ENCODE measurements around the gene CHIC2. TPM values are rescaled to one million over a fixed set of nuclear protein-coding genes. Genes with fewer than 3 reads are reported as not detected.
A peak's percentile ranks its signal among the peaks of the same experiment; 100 is the strongest.
"Not testable (repeated sequence)": the region's sequence is repeated elsewhere in the genome, so short reads cannot be mapped to it uniquely, and the experiment has no call there.

CHIC2 gene
- 12.8 and 16.9 TPM in 2 replicates for total RNA-seq (ENCODE audit: low replicate concordance)

DNA sequence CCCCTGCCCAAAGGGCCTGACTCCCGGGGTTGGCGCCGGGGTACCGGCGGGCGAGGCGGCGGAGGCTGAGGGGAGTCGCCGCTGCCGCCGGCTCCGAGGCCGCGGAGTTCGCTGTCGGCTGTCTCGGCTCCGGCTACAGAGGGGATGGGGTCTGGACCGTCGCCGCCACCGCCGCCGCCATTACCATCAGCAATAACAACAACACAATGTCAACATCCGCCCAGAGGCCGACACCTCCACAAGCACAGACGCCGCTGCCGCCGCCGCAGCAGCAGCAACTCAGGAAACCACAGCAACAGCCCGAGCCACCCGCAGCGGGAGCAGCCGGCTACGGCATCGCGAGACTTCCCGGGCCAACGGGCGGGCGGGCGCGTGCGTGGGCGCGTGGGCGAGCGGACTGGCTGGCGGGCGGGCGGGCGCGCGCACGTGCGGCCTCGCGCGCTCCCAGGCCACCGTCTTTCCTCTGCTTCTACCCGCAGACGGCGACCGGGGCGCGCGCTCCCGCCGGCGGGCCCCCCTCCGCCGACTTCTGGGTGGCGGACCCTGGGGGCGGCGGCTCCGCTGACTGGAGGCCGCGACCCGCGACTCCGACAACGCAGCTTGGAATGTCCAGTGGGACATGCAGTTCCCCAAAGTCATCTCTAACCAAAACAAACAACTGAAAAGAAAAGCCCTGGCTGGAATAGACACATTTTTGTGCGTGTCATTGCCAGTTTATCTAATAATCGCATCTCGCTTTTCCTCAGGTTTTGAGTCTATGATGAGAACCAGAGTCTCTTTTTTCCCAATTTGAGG, at the start of gene CHIC2:
CHIC2 (minus strand) TSS at position 289 of the 795 bp plus-strand sequence. CDS start 305 bp downstream, outside the sequence.
- no peak within 1 kb of the TSS for H3K27ac ChIP-seq
- no peak for TF ChIP-seq EZH2phosphoT487 (IDR thresholded peaks at IDR 0.05)
- no peak for TF ChIP-seq CTCF (IDR thresholded peaks at IDR 0.05)
- peak; percentile 4 for TF ChIP-seq EZH2 (IDR thresholded peaks at IDR 0.05)
- peak within 1 kb of the TSS; percentile 94 for H3K27ac Mint-ChIP-seq

DNA sequence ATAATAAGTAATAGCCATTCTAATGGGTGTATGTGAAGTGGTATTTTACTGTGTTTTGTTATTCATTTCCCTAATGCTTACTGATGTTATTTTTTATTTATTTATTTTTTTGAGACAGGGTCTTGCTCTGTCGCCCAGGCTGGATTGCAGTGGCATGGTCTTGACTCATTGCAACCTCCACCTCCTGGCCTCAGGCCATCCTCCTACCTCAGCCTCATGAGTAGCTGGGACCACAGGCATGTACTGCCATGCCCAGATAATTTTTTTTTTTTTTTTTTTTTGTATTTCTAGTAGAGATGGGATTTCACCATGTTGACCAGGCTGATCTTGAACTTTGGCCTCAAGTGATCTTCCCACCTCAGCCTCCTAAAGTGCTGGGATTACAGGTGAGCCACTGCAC, 48.8 kb upstream of the CHIC2 start:
- H3K36me3 ChIP-seq; DNase-seq (ENCODE audit: low spot score); H3K27ac ChIP-seq; H3K27ac Mint-ChIP-seq; H3K4me3 Mint-ChIP-seq; H3K9me3 Mint-ChIP-seq; H3K79me2 ChIP-seq (ENCODE audit: low read depth); H2AFZ ChIP-seq (replicated peaks); H3K4me2 ChIP-seq; H3K9me3 ChIP-seq (ENCODE audit: low read depth); H3K9ac ChIP-seq; H3K36me3 Mint-ChIP-seq; H3K4me3 ChIP-seq: not testable (repeated sequence)
- peaks cover 12% of the 10 kb centered on the region for H4K20me1 ChIP-seq (ENCODE audit: low read depth)
- peaks cover 29% of the 10 kb centered on the region for H3F3A ChIP-seq (ENCODE audit: low read depth)
- H3K27me3 ChIP-seq = peaks cover 50% of the 10 kb centered on the region
- H3K4me1 ChIP-seq = peaks cover 22% of the 10 kb centered on the region
- H3K27me3 Mint-ChIP-seq (ENCODE audit: insufficient read depth, low read depth) = peaks cover 27% of the 10 kb centered on the region
- H3K4me1 Mint-ChIP-seq = peaks cover 18% of the 10 kb centered on the region

More for the DNA sequence above, at the start of gene CHIC2:
- H3K79me2 ChIP-seq (ENCODE audit: low read depth) = peaks cover 35% of the 10 kb centered on the region
- peak; percentile 96 for DNase-seq (ENCODE audit: low spot score)
- no peaks in the 10 kb centered on the region for H3K9me3 ChIP-seq (ENCODE audit: low read depth)
- peaks cover 3% of the 10 kb centered on the region for H3K27me3 Mint-ChIP-seq (ENCODE audit: insufficient read depth, low read depth)
- H3K9me3 Mint-ChIP-seq = no peaks in the 10 kb centered on the region
- H3K36me3 Mint-ChIP-seq = no peaks in the 10 kb centered on the region
- peak within 1 kb of the TSS; percentile 93 for H3K4me3 Mint-ChIP-seq
- peaks cover 40% of the 10 kb centered on the region for H3K4me1 Mint-ChIP-seq
- H3K27me3 ChIP-seq = peaks cover 23% of the 10 kb centered on the region
- H2AFZ ChIP-seq (replicated peaks) = peak within 1 kb of the TSS; percentile 96
- H3K9ac ChIP-seq = peak within 1 kb of the TSS; percentile 84
- peaks cover 14% of the 10 kb centered on the region for H3K4me1 ChIP-seq
- no peaks in the 10 kb centered on the region for H3K36me3 ChIP-seq
- peaks cover 40% of the 10 kb centered on the region for H4K20me1 ChIP-seq (ENCODE audit: low read depth)
- H3K4me3 ChIP-seq = peak within 1 kb of the TSS; percentile 92
- peaks cover 3% of the 10 kb centered on the region for H3F3A ChIP-seq (ENCODE audit: low read depth)
- H3K4me2 ChIP-seq = peak within 1 kb of the TSS; percentile 87

DNA sequence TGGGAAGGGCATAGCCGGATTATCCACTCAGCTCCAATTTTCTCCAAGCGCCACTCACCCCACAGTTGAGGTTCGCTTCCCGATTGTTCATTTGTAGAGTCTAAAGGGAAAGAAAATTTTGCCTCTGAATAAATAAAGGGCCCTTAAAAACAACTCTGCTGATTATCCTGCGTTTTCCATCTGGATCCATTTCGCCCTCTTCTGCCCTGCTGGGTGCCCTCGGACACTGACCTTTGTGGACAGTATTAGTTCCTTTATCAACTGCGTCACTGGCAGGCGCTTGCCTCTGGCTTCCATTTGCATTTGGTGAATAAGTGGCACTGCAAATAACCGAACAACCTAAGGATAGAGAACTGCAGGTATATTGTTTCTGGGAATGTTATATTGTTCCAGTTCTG, 45.6 kb upstream of the CHIC2 start:
- Histone ChIP-seq H3K4me3 (peak overlapping the region; percentile 42), H3K79me2 (ENCODE audit: low read depth) (no peaks in the 10 kb centered on the region), H4K20me1 (ENCODE audit: low read depth) (peaks cover 41% of the 10 kb centered on the region), H3F3A (ENCODE audit: low read depth) (peaks cover 49% of the 10 kb centered on the region), H3K4me2 (peak overlapping the region; percentile 88), H3K27ac (no peak overlapping the region), H3K4me1 (peaks cover 46% of the 10 kb centered on the region), H3K9ac (no peak overlapping the region), H3K36me3 (no peaks in the 10 kb centered on the region), H2AFZ (replicated peaks) (no peak overlapping the region), H3K27me3 (peaks cover 82% of the 10 kb centered on the region), H3K9me3 (ENCODE audit: low read depth) (no peaks in the 10 kb centered on the region)
- Mint-ChIP-seq H3K4me1 (peaks cover 30% of the 10 kb centered on the region), H3K9me3 (no peaks in the 10 kb centered on the region), H3K27me3 (ENCODE audit: insufficient read depth, low read depth) (peaks cover 55% of the 10 kb centered on the region), H3K36me3 (no peaks in the 10 kb centered on the region), H3K27ac (no peak overlapping the region), H3K4me3 (peak overlapping the region; percentile 50)
- peak; percentile 43 for DNase-seq (ENCODE audit: low spot score)
- TF ChIP-seq EZH2phosphoT487 (IDR thresholded peaks at IDR 0.05) (no peak), CTCF (IDR thresholded peaks at IDR 0.05) (no peak), EZH2 (IDR thresholded peaks at IDR 0.05) (no peak)
